ENCODE measurements around the gene PNMT. TPM values are rescaled to one million over a fixed set of nuclear protein-coding genes. Genes with fewer than 3 reads are reported as not detected.

PNMT gene
- polyA plus RNA-seq, 4 donors, result 1.4 to 7.8 (median 4.9) TPM

- DNase-seq, result no peak
- H3K9me3 ChIP-seq (ENCODE audit: control insufficient read depth in 2 of 2, insufficient read depth in 1 of 2, low read depth in 1 of 2, low read length in 1 of 2), result peaks cover 0 to 4% of the 10 kb centered on the region in 2 donors
- no peak overlapping the region for H3K27ac ChIP-seq (ENCODE audit: low read depth in 1 of 3, low read length in 2 of 3)
- no peak overlapping the region for H3K4me3 ChIP-seq (ENCODE audit: low read depth in 1 of 3, low read length in 3 of 3)
- peaks cover 0 to 17% (median 2%) of the 10 kb centered on the region in 3 donors for H3K27me3 ChIP-seq (ENCODE audit: control insufficient read depth in 3 of 3, insufficient read depth in 3 of 3, low read length in 3 of 3)
- FAIRE-seq, result no peak
- H3K36me3 ChIP-seq (ENCODE audit: control insufficient read depth in 3 of 3, insufficient read depth in 2 of 3, low read depth in 1 of 3, low read length in 3 of 3), result peaks cover 15 to 58% (median 26%) of the 10 kb centered on the region in 3 donors
- 59 to 76% (median 74%) methylated on average over 22 of the region's 22 CpGs for WGBS, 3 donors
- H3K4me1 ChIP-seq (ENCODE audit: control insufficient read depth in 3 of 3, insufficient read depth in 2 of 3, low read depth in 1 of 3, low read length in 2 of 3), result peaks cover 0 to 31% (median 10%) of the 10 kb centered on the region in 3 donors
Measured at GRCh38 chr17:39662551-39663339, 5.5 kb upstream of the PNMT start.

- Histone ChIP-seq H3K4me1 (ENCODE audit: control insufficient read depth in 3 of 3, insufficient read depth in 2 of 3, low read depth in 1 of 3, low read length in 2 of 3) (peaks cover 0 to 32% (median 10%) of the 10 kb centered on the region in 3 donors), H3K27ac (ENCODE audit: low read depth in 1 of 3, low read length in 2 of 3) (no peak overlapping the region), H3K9me3 (ENCODE audit: control insufficient read depth in 2 of 2, insufficient read depth in 1 of 2, low read depth in 1 of 2, low read length in 1 of 2) (peaks cover 0 to 4% of the 10 kb centered on the region in 2 donors), H3K27me3 (ENCODE audit: control insufficient read depth in 3 of 3, insufficient read depth in 3 of 3, low read length in 3 of 3) (peaks cover 0 to 17% (median 2%) of the 10 kb centered on the region in 3 donors), H3K36me3 (ENCODE audit: control insufficient read depth in 3 of 3, insufficient read depth in 2 of 3, low read depth in 1 of 3, low read length in 3 of 3) (peaks cover 15 to 52% (median 23%) of the 10 kb centered on the region in 3 donors), H3K4me3 (ENCODE audit: low read depth in 1 of 3, low read length in 3 of 3) (no peak overlapping the region)
- WGBS, 3 donors, result 33 to 59% (median 53%) methylated on average over 3 to 4 of the region's 4 CpGs
- FAIRE-seq (no peak), DNase-seq (no peak)
Measured at GRCh38 chr17:39663340-39663687, 4.9 kb upstream of the PNMT start.

GRCh38 chr17:39663688-39664580 is 4.3 kb upstream of the PNMT start:
- H3K4me3 ChIP-seq (ENCODE audit: low read depth in 1 of 3, low read length in 3 of 3), result no peak overlapping the region
- peaks cover 0 to 36% (median 10%) of the 10 kb centered on the region in 3 donors for H3K4me1 ChIP-seq (ENCODE audit: control insufficient read depth in 3 of 3, insufficient read depth in 2 of 3, low read depth in 1 of 3, low read length in 2 of 3)
- DNase-seq (peak; percentile 55 to 81), FAIRE-seq (no peak)
- 15 to 47% (median 28%) methylated on average over 16 to 17 of the region's 17 CpGs for WGBS, 3 donors
- H3K36me3 ChIP-seq (ENCODE audit: control insufficient read depth in 3 of 3, insufficient read depth in 2 of 3, low read depth in 1 of 3, low read length in 3 of 3), result peaks cover 15 to 46% (median 20%) of the 10 kb centered on the region in 3 donors
- H3K9me3 ChIP-seq (ENCODE audit: control insufficient read depth in 2 of 2, insufficient read depth in 1 of 2, low read depth in 1 of 2, low read length in 1 of 2), result peaks cover 0 to 4% of the 10 kb centered on the region in 2 donors
- H3K27me3 ChIP-seq (ENCODE audit: control insufficient read depth in 3 of 3, insufficient read depth in 3 of 3, low read length in 3 of 3), result peaks cover 0 to 22% (median 3%) of the 10 kb centered on the region in 3 donors
- H3K27ac ChIP-seq (ENCODE audit: low read depth in 1 of 3, low read length in 2 of 3), result no peak overlapping the region

GRCh38 chr17:39664581-39665561 is 3.4 kb upstream of the PNMT start, which contains the start of gene TCAP:
Gene TCAP, plus strand, starts transcription at chr17:39665349. Its CDS starts 11 bp downstream, at chr17:39665360.
- 53 to 59% (median 54%) methylated on average over 14 to 15 of the region's 15 CpGs for WGBS, 3 donors

GRCh38 chr17:39665642-39666224 is 2.5 kb upstream of the PNMT start:
- WGBS, 3 donors, result 51 to 65% (median 61%) methylated on average over 15 to 17 of the region's 17 CpGs
- Histone ChIP-seq H3K27me3 (ENCODE audit: control insufficient read depth in 3 of 3, insufficient read depth in 3 of 3, low read length in 3 of 3) (peaks cover 0 to 24% (median 3%) of the 10 kb centered on the region in 3 donors), H3K4me1 (ENCODE audit: control insufficient read depth in 3 of 3, insufficient read depth in 2 of 3, low read depth in 1 of 3, low read length in 2 of 3) (peaks cover 0 to 36% (median 10%) of the 10 kb centered on the region in 3 donors), H3K9me3 (ENCODE audit: control insufficient read depth in 2 of 2, insufficient read depth in 1 of 2, low read depth in 1 of 2, low read length in 1 of 2) (peaks cover 0 to 4% of the 10 kb centered on the region in 2 donors), H3K27ac (ENCODE audit: low read depth in 1 of 3, low read length in 2 of 3) (no peak overlapping the region), H3K36me3 (ENCODE audit: control insufficient read depth in 3 of 3, insufficient read depth in 2 of 3, low read depth in 1 of 3, low read length in 3 of 3) (peaks cover 10 to 29% (median 10%) of the 10 kb centered on the region in 3 donors), H3K4me3 (ENCODE audit: low read depth in 1 of 3, low read length in 3 of 3) (no peak overlapping the region)
- FAIRE-seq, result no peak
- no peak for DNase-seq

More at GRCh38 chr17:39664581-39665561, 3.4 kb upstream of the PNMT start, which contains the start of gene TCAP:
- H3K4me1 ChIP-seq (ENCODE audit: control insufficient read depth in 3 of 3, insufficient read depth in 2 of 3, low read depth in 1 of 3, low read length in 2 of 3), result peaks cover 0 to 36% (median 10%) of the 10 kb centered on the region in 3 donors
- no peak within 1 kb of the TSS for H3K4me3 ChIP-seq (ENCODE audit: low read depth in 1 of 3, low read length in 3 of 3)
- H3K36me3 ChIP-seq (ENCODE audit: control insufficient read depth in 3 of 3, insufficient read depth in 2 of 3, low read depth in 1 of 3, low read length in 3 of 3), result peaks cover 11 to 38% (median 16%) of the 10 kb centered on the region in 3 donors
- DNase-seq (no peak), FAIRE-seq (no peak)
- H3K27ac ChIP-seq (ENCODE audit: low read depth in 1 of 3, low read length in 2 of 3), result no peak within 1 kb of the TSS
- H3K9me3 ChIP-seq (ENCODE audit: control insufficient read depth in 2 of 2, insufficient read depth in 1 of 2, low read depth in 1 of 2, low read length in 1 of 2), result peaks cover 0 to 4% of the 10 kb centered on the region in 2 donors
- peaks cover 0 to 22% (median 3%) of the 10 kb centered on the region in 3 donors for H3K27me3 ChIP-seq (ENCODE audit: control insufficient read depth in 3 of 3, insufficient read depth in 3 of 3, low read length in 3 of 3)

- 29 to 49% (median 44%) methylated on average over 2 of the region's 2 CpGs for WGBS, 3 donors
- Histone ChIP-seq H3K4me1 (ENCODE audit: control insufficient read depth in 3 of 3, insufficient read depth in 2 of 3, low read depth in 1 of 3, low read length in 2 of 3) (peaks cover 0 to 36% (median 10%) of the 10 kb centered on the region in 3 donors), H3K4me3 (ENCODE audit: low read depth in 1 of 3, low read length in 3 of 3) (no peak overlapping the region), H3K36me3 (ENCODE audit: control insufficient read depth in 3 of 3, insufficient read depth in 2 of 3, low read depth in 1 of 3, low read length in 3 of 3) (peaks cover 5 to 24% (median 6%) of the 10 kb centered on the region in 3 donors), H3K27me3 (ENCODE audit: control insufficient read depth in 3 of 3, insufficient read depth in 3 of 3, low read length in 3 of 3) (peaks cover 0 to 24% (median 3%) of the 10 kb centered on the region in 3 donors), H3K9me3 (ENCODE audit: control insufficient read depth in 2 of 2, insufficient read depth in 1 of 2, low read depth in 1 of 2, low read length in 1 of 2) (peaks cover 0 to 4% of the 10 kb centered on the region in 2 donors), H3K27ac (ENCODE audit: low read depth in 1 of 3, low read length in 2 of 3) (no peak overlapping the region)
- no peak for FAIRE-seq
- peak in 1 of 2 donors; percentile 31 for DNase-seq
Measured at GRCh38 chr17:39666231-39666600, 2.0 kb upstream of the PNMT start.

- peaks cover 5 to 19% (median 5%) of the 10 kb centered on the region in 3 donors for H3K36me3 ChIP-seq (ENCODE audit: control insufficient read depth in 3 of 3, insufficient read depth in 2 of 3, low read depth in 1 of 3, low read length in 3 of 3)
- no peak overlapping the region for H3K4me3 ChIP-seq (ENCODE audit: low read depth in 1 of 3, low read length in 3 of 3)
- DNase-seq (peak; percentile 54 to 57), FAIRE-seq (no peak)
- H3K9me3 ChIP-seq (ENCODE audit: control insufficient read depth in 2 of 2, insufficient read depth in 1 of 2, low read depth in 1 of 2, low read length in 1 of 2), result peaks cover 0 to 4% of the 10 kb centered on the region in 2 donors
- H3K4me1 ChIP-seq (ENCODE audit: control insufficient read depth in 3 of 3, insufficient read depth in 2 of 3, low read depth in 1 of 3, low read length in 2 of 3), result peaks cover 0 to 41% (median 12%) of the 10 kb centered on the region in 3 donors
- peaks cover 0 to 24% (median 3%) of the 10 kb centered on the region in 3 donors for H3K27me3 ChIP-seq (ENCODE audit: control insufficient read depth in 3 of 3, insufficient read depth in 3 of 3, low read length in 3 of 3)
- WGBS, 3 donors, result 52 to 63% (median 60%) methylated on average over 11 of the region's 11 CpGs
- H3K27ac ChIP-seq (ENCODE audit: low read depth in 1 of 3, low read length in 2 of 3), result peak overlapping the region in 1 of 3 donors; percentile 17
Measured at GRCh38 chr17:39666601-39667261, 1.5 kb upstream of the PNMT start.

Data from small intestine (tissue), 7 donors.